Measurements from ENCODE around the gene SRP68.

DNA sequence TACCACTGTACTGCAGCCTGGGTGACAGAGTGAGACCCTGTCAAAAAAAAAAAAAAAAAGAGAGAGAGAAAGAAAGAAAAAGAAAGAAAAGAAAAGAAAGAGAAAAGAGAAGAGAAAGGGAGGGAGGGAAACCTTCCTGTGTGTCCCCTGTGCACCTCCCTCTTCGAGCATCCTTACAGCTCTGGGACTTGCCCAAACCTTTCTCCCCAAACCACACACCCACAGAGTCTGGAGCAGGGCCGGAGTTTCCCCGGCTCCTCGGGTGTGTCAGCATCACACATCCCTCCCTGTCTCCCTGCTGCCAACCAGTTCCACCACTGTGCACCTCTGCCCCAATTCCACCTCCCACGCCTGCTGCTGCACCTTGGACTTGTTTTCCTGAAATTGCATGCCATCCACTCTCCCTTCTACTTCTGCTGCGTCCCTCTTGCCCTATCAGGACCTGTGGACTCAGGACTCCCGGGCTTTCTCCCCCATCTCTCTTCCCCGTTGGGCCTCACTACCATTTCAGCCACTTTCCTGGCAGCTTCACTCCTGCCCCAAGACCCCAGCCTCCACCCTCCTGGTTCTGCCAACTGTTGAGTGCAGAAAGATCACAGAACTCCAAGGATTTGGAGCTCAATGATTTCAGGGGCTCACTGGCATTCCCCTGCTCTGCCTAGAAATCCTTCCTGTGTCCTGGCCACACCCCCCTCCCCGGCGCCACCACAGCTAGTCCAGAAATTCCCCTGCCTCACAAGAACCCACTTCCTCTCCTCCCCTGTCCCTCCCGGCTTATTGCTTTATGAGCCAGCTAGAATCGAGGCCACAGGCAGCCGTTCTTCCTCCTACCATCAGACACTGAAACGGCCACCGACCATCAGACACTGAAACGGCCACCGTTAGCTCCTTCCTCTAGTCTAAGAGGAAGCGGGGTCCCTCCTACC lies 75.4 kb downstream of the SRP68 start:
- TF ChIP-seq, protein P1, sequence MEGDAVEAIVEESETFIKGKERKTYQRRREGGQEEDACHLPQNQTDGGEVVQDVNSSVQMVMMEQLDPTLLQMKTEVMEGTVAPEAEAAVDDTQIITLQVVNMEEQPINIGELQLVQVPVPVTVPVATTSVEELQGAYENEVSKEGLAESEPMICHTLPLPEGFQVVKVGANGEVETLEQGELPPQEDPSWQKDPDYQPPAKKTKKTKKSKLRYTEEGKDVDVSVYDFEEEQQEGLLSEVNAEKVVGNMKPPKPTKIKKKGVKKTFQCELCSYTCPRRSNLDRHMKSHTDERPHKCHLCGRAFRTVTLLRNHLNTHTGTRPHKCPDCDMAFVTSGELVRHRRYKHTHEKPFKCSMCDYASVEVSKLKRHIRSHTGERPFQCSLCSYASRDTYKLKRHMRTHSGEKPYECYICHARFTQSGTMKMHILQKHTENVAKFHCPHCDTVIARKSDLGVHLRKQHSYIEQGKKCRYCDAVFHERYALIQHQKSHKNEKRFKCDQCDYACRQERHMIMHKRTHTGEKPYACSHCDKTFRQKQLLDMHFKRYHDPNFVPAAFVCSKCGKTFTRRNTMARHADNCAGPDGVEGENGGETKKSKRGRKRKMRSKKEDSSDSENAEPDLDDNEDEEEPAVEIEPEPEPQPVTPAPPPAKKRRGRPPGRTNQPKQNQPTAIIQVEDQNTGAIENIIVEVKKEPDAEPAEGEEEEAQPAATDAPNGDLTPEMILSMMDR (IDR thresholded peaks at IDR 0.05), result no peak
- TF ChIP-seq POLR2A (IDR thresholded peaks at IDR 0.05), result no peak
